ENCODE results near the gene OR2V2.
A peak's percentile ranks its signal among the peaks of the same experiment; 100 is the strongest.
"Not testable (repeated sequence)": the region's sequence is repeated elsewhere in the genome, so short reads cannot be mapped to it uniquely, and the experiment has no call there.

OR2V2 gene

GRCh38 chr5:181176254-181176952, 29.0 kb downstream of the OR2V2 start:
- no peak for TF ChIP-seq POU6F1 (CRISPR knock-in tag; IDR thresholded peaks at IDR 0.05; ENCODE audit: borderline replicate concordance, low read depth)
- no peak for TF ChIP-seq PATZ1 (CRISPR knock-in tag; IDR thresholded peaks at IDR 0.05; ENCODE audit: borderline replicate concordance)
- TF ChIP-seq TCF4 (CRISPR knock-in tag; IDR thresholded peaks at IDR 0.05; ENCODE audit: borderline replicate concordance): no peak
- no peak for TF ChIP-seq TOX (CRISPR knock-in tag; IDR thresholded peaks at IDR 0.05; ENCODE audit: borderline replicate concordance)
- TF ChIP-seq SNAI2 (CRISPR knock-in tag; IDR thresholded peaks at IDR 0.05): no peak
- TF ChIP-seq TSHZ2 (CRISPR knock-in tag; IDR thresholded peaks at IDR 0.05): no peak
- TF ChIP-seq ZNF565 (CRISPR knock-in tag; conservative IDR thresholded peaks at IDR 0.05; ENCODE audit: low read depth): no peak
- no peak for TF ChIP-seq BACH2 (CRISPR knock-in tag; IDR thresholded peaks at IDR 0.05; ENCODE audit: borderline replicate concordance)
- TF ChIP-seq PPARA (CRISPR knock-in tag; IDR thresholded peaks at IDR 0.05; ENCODE audit: borderline replicate concordance): no peak
- TF ChIP-seq CSDC2 (CRISPR knock-in tag; IDR thresholded peaks at IDR 0.05): no peak
- TF ChIP-seq ZNF70 (CRISPR knock-in tag; IDR thresholded peaks at IDR 0.05): no peak
- ATAC-seq: no peak

- ATAC-seq: not testable (repeated sequence)
Measured at GRCh38 chr5:181177559-181177958, 30.2 kb downstream of the OR2V2 start.

- TF ChIP-seq RARB (CRISPR knock-in tag; IDR thresholded peaks at IDR 0.05) (no peak), OSR1 (CRISPR knock-in tag; IDR thresholded peaks at IDR 0.05) (no peak), CREB5 (CRISPR knock-in tag; IDR thresholded peaks at IDR 0.05; ENCODE audit: low read depth) (no peak), ESRRG (CRISPR knock-in tag; IDR thresholded peaks at IDR 0.05) (no peak), PATZ1 (CRISPR knock-in tag; IDR thresholded peaks at IDR 0.05; ENCODE audit: borderline replicate concordance) (no peak), ZFP3 (CRISPR knock-in tag; IDR thresholded peaks at IDR 0.05) (no peak), ZFP30 (CRISPR knock-in tag; IDR thresholded peaks at IDR 0.05) (no peak), ZNF70 (CRISPR knock-in tag; IDR thresholded peaks at IDR 0.05) (no peak), TCF4 (CRISPR knock-in tag; IDR thresholded peaks at IDR 0.05; ENCODE audit: borderline replicate concordance) (no peak), ISL1 (CRISPR knock-in tag; IDR thresholded peaks at IDR 0.05) (no peak), ZC3H10 (CRISPR knock-in tag; IDR thresholded peaks at IDR 0.05) (no peak), ARNTL (CRISPR knock-in tag; IDR thresholded peaks at IDR 0.05; ENCODE audit: borderline replicate concordance, low read depth) (no peak), ZNF8 (CRISPR knock-in tag; IDR thresholded peaks at IDR 0.05) (no peak), BACH2 (CRISPR knock-in tag; IDR thresholded peaks at IDR 0.05; ENCODE audit: borderline replicate concordance) (no peak), SNAI2 (CRISPR knock-in tag; IDR thresholded peaks at IDR 0.05) (no peak), TOX (CRISPR knock-in tag; IDR thresholded peaks at IDR 0.05; ENCODE audit: borderline replicate concordance) (no peak)
- peak; percentile 85 for ATAC-seq
Measured at GRCh38 chr5:181181650-181182565, 34.5 kb downstream of the OR2V2 start.
